Astrocyte of the spinal cord (primary cell): ENCODE data around the gene ABCC5.

Experiments used
- DNase-seq: peaks from one replicate; pipeline ENCODE4 v3.0.0; 2011; ENCODE audit warnings: low read depth, low spot score
- H3K4me3 ChIP-seq: 2 replicates; pipeline ENCODE4 v1.5.1; 2011; ENCODE audit warnings: low read depth, mild to moderate bottlenecking, low read length, moderate library complexity
- CTCF ChIP-seq: IDR thresholded peaks from 2 replicates; pipeline ENCODE4 v1.5.1; 2012; ENCODE audit warnings: low read depth, mild to moderate bottlenecking, low read length, inconsistent platforms
- in situ Hi-C: cut with HindIII; loops from 2 replicates; pipeline ENCODE4 v1.10.0; 2017; ENCODE audit warnings: low sequenced_read_pairs

Gene ABCC5

GRCh38 chr3:183958226-183958625 lies 59.5 kb downstream of the ABCC5 start:
- no peak overlapping the region for H3K4me3 ChIP-seq
- no peak for TF ChIP-seq CTCF
- DNase-seq = no peak
- in situ Hi-C loops = no loop called here

GRCh38 chr3:183954875-183955274 lies 62.8 kb downstream of the ABCC5 start:
- DNase-seq = no peak
- no peak for TF ChIP-seq CTCF
- in situ Hi-C loops = no loop called here
- no peak overlapping the region for H3K4me3 ChIP-seq

- TF ChIP-seq CTCF = no peak
- in situ Hi-C loops = no loop called here
- no peak overlapping the region for H3K4me3 ChIP-seq
- DNase-seq = no peak
Observed at GRCh38 chr3:183953471-183954070, 64.1 kb downstream of the ABCC5 start.

GRCh38 chr3:183951459-183951858 lies 66.2 kb downstream of the ABCC5 start:
- in situ Hi-C loops = no loop called here
- DNase-seq = no peak
- TF ChIP-seq CTCF = no peak
- H3K4me3 ChIP-seq = no peak overlapping the region

GRCh38 chr3:183949690-183950089 lies 68.0 kb downstream of the ABCC5 start:
- no peak for TF ChIP-seq CTCF
- DNase-seq = no peak
- in situ Hi-C loops = no loop called here
- H3K4me3 ChIP-seq = no peak overlapping the region

GRCh38 chr3:183946037-183946436 lies 71.6 kb downstream of the ABCC5 start:
- in situ Hi-C loops = no loop called here
- TF ChIP-seq CTCF = no peak
- no peak overlapping the region for H3K4me3 ChIP-seq
- DNase-seq = no peak

GRCh38 chr3:183944775-183945174 lies 72.9 kb downstream of the ABCC5 start:
- TF ChIP-seq CTCF = no peak
- in situ Hi-C loops = no loop called here
- H3K4me3 ChIP-seq = no peak overlapping the region
- DNase-seq = no peak
